ENCODE results near the gene RNF222.

DNA sequence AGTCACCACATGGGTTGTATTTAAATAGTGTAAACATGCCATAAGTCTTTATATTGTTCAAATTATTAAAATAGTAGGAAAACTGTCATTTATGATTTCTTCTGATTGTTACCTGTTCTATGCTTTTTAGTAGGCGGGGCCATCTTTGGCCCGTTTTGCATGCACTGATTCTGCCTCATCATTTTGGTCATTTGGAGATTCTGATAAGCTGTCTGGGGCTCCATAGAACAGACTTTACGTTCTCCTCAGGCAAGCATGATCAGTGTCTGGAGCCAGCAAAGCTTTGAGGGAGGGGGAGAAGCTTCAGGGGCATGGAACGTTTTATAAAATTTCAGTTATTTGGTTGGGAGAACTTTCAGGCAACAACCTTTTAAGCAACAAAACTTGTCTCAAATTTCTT is 46.9 kb upstream of the RNF222 start:
- TF ChIP-seq CHD1 (IDR thresholded peaks at IDR 0.05; ENCODE audit: low read depth, low read length) = no peak
- TF ChIP-seq, protein P1, sequence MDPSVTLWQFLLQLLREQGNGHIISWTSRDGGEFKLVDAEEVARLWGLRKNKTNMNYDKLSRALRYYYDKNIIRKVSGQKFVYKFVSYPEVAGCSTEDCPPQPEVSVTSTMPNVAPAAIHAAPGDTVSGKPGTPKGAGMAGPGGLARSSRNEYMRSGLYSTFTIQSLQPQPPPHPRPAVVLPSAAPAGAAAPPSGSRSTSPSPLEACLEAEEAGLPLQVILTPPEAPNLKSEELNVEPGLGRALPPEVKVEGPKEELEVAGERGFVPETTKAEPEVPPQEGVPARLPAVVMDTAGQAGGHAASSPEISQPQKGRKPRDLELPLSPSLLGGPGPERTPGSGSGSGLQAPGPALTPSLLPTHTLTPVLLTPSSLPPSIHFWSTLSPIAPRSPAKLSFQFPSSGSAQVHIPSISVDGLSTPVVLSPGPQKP (IDR thresholded peaks at IDR 0.05; ENCODE audit: borderline replicate concordance, low read depth, low read length) = no peak
- no peak for TF ChIP-seq POLR2A (IDR thresholded peaks at IDR 0.05; ENCODE audit: low read depth, low read length)
- TF ChIP-seq RFX5 (IDR thresholded peaks at IDR 0.05; ENCODE audit: low read depth, low read length) = no peak
- TF ChIP-seq, protein P2, sequence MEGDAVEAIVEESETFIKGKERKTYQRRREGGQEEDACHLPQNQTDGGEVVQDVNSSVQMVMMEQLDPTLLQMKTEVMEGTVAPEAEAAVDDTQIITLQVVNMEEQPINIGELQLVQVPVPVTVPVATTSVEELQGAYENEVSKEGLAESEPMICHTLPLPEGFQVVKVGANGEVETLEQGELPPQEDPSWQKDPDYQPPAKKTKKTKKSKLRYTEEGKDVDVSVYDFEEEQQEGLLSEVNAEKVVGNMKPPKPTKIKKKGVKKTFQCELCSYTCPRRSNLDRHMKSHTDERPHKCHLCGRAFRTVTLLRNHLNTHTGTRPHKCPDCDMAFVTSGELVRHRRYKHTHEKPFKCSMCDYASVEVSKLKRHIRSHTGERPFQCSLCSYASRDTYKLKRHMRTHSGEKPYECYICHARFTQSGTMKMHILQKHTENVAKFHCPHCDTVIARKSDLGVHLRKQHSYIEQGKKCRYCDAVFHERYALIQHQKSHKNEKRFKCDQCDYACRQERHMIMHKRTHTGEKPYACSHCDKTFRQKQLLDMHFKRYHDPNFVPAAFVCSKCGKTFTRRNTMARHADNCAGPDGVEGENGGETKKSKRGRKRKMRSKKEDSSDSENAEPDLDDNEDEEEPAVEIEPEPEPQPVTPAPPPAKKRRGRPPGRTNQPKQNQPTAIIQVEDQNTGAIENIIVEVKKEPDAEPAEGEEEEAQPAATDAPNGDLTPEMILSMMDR (conservative IDR thresholded peaks at IDR 0.05; ENCODE audit: low read depth, low read length) = no peak

All from IMR-90 (cell line).